Muscle of leg (tissue), 11 donors: ENCODE results near the gene ERICH6B. TPM values are rescaled to one million over a fixed set of nuclear protein-coding genes. Genes with fewer than 3 reads are reported as not detected.

Experiments
- DNase-seq: peaks from one replicate; pipeline ENCODE4 v3.0.0; 2013
- H3K27ac ChIP-seq: one replicate; pipeline ENCODE4 v1.5.1; 2013; ENCODE audit warnings: mild to moderate bottlenecking, low read length, control low read depth
- H3K27me3 ChIP-seq: one replicate; pipeline ENCODE4 v1.6.1; 2013; ENCODE audit warnings: low read length; ENCODE audit not compliant: control insufficient read depth, insufficient read depth
- H3K36me3 ChIP-seq: one replicate; pipeline ENCODE4 v1.6.1; 2013; ENCODE audit warnings: low read length; ENCODE audit not compliant: control insufficient read depth, insufficient read depth
- H3K4me1 ChIP-seq: one replicate; pipeline ENCODE4 v1.6.1; 2013; ENCODE audit warnings: low read length; ENCODE audit not compliant: control insufficient read depth, insufficient read depth
- H3K4me3 ChIP-seq: one replicate; pipeline ENCODE4 v1.5.1; 2013; ENCODE audit warnings: low read length, control low read depth
- H3K9me3 ChIP-seq: replicated peaks from 2 replicates; pipeline ENCODE4 v1.6.1; 2013; ENCODE audit warnings: low read depth, low read length; ENCODE audit not compliant: control insufficient read depth
- WGBS: methylation state at CpG from one replicate; pipeline ENCODE4 v1.1.5; 2013; ENCODE audit warnings: missing lambda C conversion rate; ENCODE audit not compliant: insufficient coverage; 5-methylcytosine and 5-hydroxymethylcytosine counted together
- polyA plus RNA-seq, 8 donors: library from polyadenylated mRNA; unstranded; fragments of 120-200 nt; gene quantifications; one replicate each; pipeline versions ENCODE4 v1.2.1 to v1.2.3, GENCODE V29; 2013; ENCODE audit warnings: inconsistent platforms in 1 of 8, low replicate concordance in 1 of 8; ENCODE audit not compliant: insufficient read length in 8 of 8, insufficient read depth in 1 of 8
- total RNA-seq: library from RNA; stranded (reverse); fragments of 120-200 nt; gene quantifications from one replicate; pipeline ENCODE4 v1.2.4, GENCODE V29; 2013

The ERICH6B gene
- total and polyA plus RNA-seq, 9 donors, result 0.35 to 2.4 (median 0.76) TPM; not detected in 1

DNA sequence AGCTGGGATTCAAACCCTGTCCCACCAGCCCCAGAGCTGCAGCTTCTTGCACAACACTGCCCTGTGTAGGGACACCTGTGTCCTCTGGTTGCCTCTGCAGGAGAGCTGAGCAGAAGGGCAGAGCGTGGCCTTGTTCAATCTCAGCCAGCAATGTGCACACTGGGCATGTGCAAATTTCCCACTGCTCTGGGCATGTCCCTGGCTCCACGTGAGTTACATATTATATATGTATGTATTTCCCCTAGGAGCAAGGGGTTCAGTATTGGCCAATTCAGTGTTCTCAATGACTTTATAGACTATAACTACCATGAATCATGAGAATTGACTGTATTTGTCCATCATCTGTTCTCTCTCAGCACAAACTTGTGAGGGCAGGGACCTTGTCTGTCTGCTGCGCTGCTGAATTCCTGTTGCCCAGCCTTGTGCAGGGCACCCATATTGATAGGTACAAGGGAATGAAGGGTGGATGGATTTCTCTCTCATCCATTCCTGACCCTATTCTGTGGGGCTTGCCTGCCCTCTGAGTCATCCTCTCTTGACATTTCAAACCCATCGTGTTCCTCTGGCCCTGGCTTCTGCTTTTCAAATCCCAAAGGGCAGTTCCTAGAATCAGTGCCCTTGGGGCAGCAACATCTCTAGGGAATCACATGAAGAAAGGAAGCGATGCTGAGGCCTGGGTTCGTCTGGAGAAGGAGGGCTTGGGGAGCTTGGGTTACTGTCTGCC, 69.7 kb downstream of the ERICH6B start:
- Histone ChIP-seq H3K27me3 (peaks cover 6% of the 10 kb centered on the region), H3K36me3 (no peaks in the 10 kb centered on the region), H3K27ac (no peak overlapping the region), H3K9me3 (no peaks in the 10 kb centered on the region), H3K4me3 (no peak overlapping the region), H3K4me1 (no peaks in the 10 kb centered on the region)
- no peak for DNase-seq
- 69% methylated on average over 2 of the region's 6 CpGs for WGBS

DNA sequence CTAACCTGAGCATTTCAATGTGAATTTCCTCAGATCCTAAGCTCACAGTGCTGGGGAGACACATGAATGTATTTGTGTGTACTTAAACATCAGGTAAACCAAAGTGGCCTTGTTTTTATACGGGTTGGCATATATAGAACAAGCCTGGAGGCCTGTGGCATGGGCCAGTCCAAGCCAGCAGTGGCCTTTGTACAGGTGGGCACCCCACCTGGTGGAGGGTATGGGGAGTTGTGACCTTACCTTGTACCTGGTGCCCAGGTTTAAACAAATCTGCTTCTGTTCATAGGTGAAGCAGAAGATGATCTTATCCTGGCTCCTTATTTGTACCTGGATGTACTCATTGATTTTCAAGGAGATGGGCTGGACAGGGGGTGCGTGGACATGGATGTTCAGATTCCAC, 71.0 kb downstream of the ERICH6B start:
- Histone ChIP-seq H3K27me3 (peaks cover 6% of the 10 kb centered on the region), H3K4me1 (peaks cover under 1% of the 10 kb centered on the region), H3K4me3 (no peak overlapping the region), H3K36me3 (no peaks in the 10 kb centered on the region), H3K9me3 (no peaks in the 10 kb centered on the region), H3K27ac (no peak overlapping the region)
- no peak for DNase-seq
- WGBS, result 70% methylated on average over 2 of the region's 2 CpGs

DNA sequence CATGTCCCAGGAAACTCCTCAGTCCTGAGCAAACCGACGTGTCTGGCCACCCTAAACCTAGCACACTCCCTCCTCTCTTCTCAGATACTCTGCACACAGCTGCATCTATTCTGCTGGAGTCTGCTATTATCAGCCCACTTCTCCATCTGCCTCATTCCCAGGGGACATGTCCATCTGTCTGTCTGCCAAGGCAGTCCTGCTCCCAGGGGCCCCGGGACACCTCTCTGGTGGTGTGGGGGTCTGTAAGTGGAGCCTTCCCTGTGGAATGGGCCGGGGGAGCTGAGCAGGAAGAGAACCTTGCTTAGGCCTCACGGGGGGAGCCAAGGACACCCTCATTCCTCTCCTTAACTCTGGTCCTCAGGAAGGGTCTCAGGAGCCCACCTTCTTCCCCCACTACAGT, 72.7 kb downstream of the ERICH6B start:
- Histone ChIP-seq H3K27me3 (peaks cover 1% of the 10 kb centered on the region), H3K9me3 (no peaks in the 10 kb centered on the region), H3K4me1 (peaks cover 4% of the 10 kb centered on the region), H3K27ac (no peak overlapping the region), H3K36me3 (no peaks in the 10 kb centered on the region), H3K4me3 (no peak overlapping the region)
- no peak for DNase-seq
- WGBS, result 80% methylated on average over 2 of the region's 5 CpGs

GRCh38 chr13:45542391-45542790, 73.1 kb downstream of the ERICH6B start:
- Histone ChIP-seq H3K4me3 (no peak overlapping the region), H3K27me3 (no peaks in the 10 kb centered on the region), H3K36me3 (no peaks in the 10 kb centered on the region), H3K9me3 (no peaks in the 10 kb centered on the region), H3K27ac (no peak overlapping the region), H3K4me1 (peaks cover 4% of the 10 kb centered on the region)
- DNase-seq, result no peak
- WGBS, result 75% methylated on average over 8 of the region's 8 CpGs

DNA sequence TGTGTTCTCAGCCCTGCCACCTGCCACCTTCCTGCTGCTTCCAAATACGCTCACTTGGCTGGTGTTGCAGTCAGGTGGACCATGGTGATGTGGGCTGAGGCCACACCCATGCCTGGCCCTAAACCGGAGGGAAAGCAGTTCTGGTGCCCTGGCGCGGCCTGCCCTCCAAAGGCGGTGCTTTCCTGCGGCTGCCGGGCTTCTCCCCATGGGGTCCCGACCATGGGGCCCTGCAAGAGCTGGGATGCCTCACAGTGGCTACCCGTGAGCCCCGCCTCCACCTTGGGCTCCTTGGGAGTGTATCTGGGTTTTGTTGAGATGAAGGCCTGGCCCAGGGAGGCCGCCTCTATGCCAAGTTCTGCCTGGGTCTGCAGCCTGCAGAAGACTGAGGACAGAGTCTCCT, 73.7 kb downstream of the ERICH6B start:
- Histone ChIP-seq H3K36me3 (no peaks in the 10 kb centered on the region), H3K27ac (no peak overlapping the region), H3K27me3 (no peaks in the 10 kb centered on the region), H3K4me3 (no peak overlapping the region), H3K4me1 (peaks cover 4% of the 10 kb centered on the region), H3K9me3 (no peaks in the 10 kb centered on the region)
- WGBS, result 92% methylated on average over 11 of the region's 11 CpGs
- DNase-seq, result no peak

- DNase-seq, result no peak
- H3K4me1 ChIP-seq, result peaks cover 4% of the 10 kb centered on the region
- no peaks in the 10 kb centered on the region for H3K9me3 ChIP-seq
- H3K36me3 ChIP-seq, result no peaks in the 10 kb centered on the region
- WGBS, result 90% methylated on average over 9 of the region's 10 CpGs
- no peaks in the 10 kb centered on the region for H3K27me3 ChIP-seq
- no peak overlapping the region for H3K27ac ChIP-seq
- no peak overlapping the region for H3K4me3 ChIP-seq
Measured at GRCh38 chr13:45540864-45541263, 74.7 kb downstream of the ERICH6B start.

GRCh38 chr13:45540195-45540594, 75.3 kb downstream of the ERICH6B start:
- WGBS, result 58% methylated on average over 5 of the region's 6 CpGs

DNA sequence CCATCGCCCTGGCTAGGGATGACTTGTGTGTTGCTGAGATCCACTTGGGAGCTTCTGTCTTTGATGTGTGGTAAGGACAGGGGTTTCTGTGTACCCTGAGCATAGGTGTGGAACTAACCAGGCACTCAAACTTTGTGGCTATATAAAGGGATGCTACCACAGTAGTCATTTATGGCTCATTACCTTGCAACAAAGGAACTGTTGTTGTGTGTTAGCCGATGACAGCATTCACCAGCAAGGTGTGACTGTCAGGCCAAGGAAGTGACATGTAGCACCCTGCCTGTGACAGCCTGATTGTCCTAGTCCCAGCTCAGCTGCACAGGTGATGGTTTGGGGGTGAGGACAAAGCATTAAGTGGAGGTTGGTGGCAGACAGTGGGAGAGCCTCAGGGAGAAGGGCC, 77.2 kb downstream of the ERICH6B start:
- peaks cover 4% of the 10 kb centered on the region for H3K4me1 ChIP-seq
- H3K9me3 ChIP-seq, result no peaks in the 10 kb centered on the region
- H3K36me3 ChIP-seq, result peaks cover 17% of the 10 kb centered on the region
- no peak overlapping the region for H3K4me3 ChIP-seq
- no peak overlapping the region for H3K27ac ChIP-seq
- H3K27me3 ChIP-seq, result no peaks in the 10 kb centered on the region
- no peak for DNase-seq
- 64% methylated on average over 1 of the region's 2 CpGs for WGBS

More at GRCh38 chr13:45540195-45540594, 75.3 kb downstream of the ERICH6B start:
- Histone ChIP-seq H3K27me3 (no peaks in the 10 kb centered on the region), H3K9me3 (no peaks in the 10 kb centered on the region), H3K4me3 (no peak overlapping the region), H3K36me3 (peaks cover 4% of the 10 kb centered on the region), H3K4me1 (peaks cover 4% of the 10 kb centered on the region), H3K27ac (no peak overlapping the region)
- DNase-seq, result no peak

DNA sequence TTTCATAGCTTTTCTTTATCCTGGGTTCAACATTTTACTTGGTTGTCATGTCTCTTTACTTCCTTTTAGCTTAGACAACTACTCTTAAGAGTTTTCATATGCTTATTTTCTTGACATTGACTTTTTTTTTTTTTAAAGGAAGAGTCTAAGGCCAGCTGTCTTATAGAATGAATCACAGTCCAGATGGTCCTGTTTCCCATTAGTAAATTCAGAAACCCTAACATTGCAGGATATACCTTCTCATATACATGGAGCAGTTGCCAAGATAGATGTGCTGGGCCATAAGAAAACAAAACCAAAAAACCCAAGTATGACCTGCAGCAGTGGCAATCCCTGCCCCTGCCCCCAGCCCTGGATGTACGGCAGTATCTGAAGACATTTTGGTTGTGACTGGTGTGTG, 78.0 kb downstream of the ERICH6B start:
- H3K27me3 ChIP-seq, result no peaks in the 10 kb centered on the region
- H3K36me3 ChIP-seq, result peaks cover 22% of the 10 kb centered on the region
- DNase-seq, result no peak
- peaks cover 4% of the 10 kb centered on the region for H3K4me1 ChIP-seq
- no peak overlapping the region for H3K27ac ChIP-seq
- no peak overlapping the region for H3K4me3 ChIP-seq
- 40% methylated on average over 1 of the region's 1 CpG for WGBS
- H3K9me3 ChIP-seq, result no peaks in the 10 kb centered on the region

DNA sequence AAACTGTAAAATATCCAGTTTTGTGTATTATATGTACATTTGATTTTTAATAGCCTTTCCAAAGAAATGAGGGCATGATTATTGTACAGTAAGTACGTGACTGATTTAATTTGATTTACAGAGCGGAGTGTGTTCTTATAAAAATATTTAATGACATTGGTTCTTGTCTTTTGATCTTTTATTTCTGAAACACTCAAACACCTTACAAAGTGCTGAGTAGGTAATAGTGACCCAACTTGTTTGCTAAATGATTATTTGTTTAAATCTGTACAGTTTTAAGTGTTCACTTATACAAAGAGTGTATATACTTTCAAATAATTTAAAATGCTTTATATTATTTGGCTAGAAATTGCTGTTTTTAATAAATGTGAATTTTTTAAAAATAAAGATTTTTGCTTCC, 79.3 kb downstream of the ERICH6B start:
- H3K27ac ChIP-seq, result no peak overlapping the region
- H3K4me3 ChIP-seq, result no peak overlapping the region
- H3K27me3 ChIP-seq, result no peaks in the 10 kb centered on the region
- H3K9me3 ChIP-seq, result no peaks in the 10 kb centered on the region
- no peak for DNase-seq
- no CpG with 5 or more reads among the region's 2 CpGs for WGBS
- H3K36me3 ChIP-seq, result peaks cover 27% of the 10 kb centered on the region
- H3K4me1 ChIP-seq, result peaks cover 4% of the 10 kb centered on the region

- Histone ChIP-seq H3K4me3 (no peak overlapping the region), H3K27ac (no peak overlapping the region), H3K36me3 (peaks cover 36% of the 10 kb centered on the region), H3K4me1 (peaks cover 4% of the 10 kb centered on the region), H3K9me3 (no peaks in the 10 kb centered on the region), H3K27me3 (no peaks in the 10 kb centered on the region)
- no peak for DNase-seq
- WGBS, result 90% methylated on average over 5 of the region's 9 CpGs
Measured at GRCh38 chr13:45534604-45535003, 80.9 kb downstream of the ERICH6B start.
